Thyroid gland (tissue), 4 donors: Measurements from ENCODE around the gene ADAM33. TPM values are rescaled to one million over a fixed set of nuclear protein-coding genes. Genes with fewer than 3 reads are reported as not detected.

Source experiments
- DNase-seq, 2 donors: peaks; one replicate each; pipeline ENCODE4 v3.0.0-alpha.2; 2019
- H3K27ac ChIP-seq, 3 donors: fragments of 200-600 bp; sonication (generic); 1 replicate in 2 of 3; 2 replicates in 1 of 3; pipeline ENCODE4 v1.5.1; 2016 to 2019; ENCODE audit warnings: mild to moderate bottlenecking in 1 of 3, moderate library complexity in 1 of 3
- H3K27me3 ChIP-seq: fragments of 200-600 bp; sonication (generic); one replicate; pipeline ENCODE4 v1.5.1; 2019
- H3K36me3 ChIP-seq, 2 donors: fragments of 200-600 bp; sonication (generic); one replicate each; pipeline ENCODE4 v1.5.1; 2016 to 2019
- H3K4me1 ChIP-seq, 2 donors: fragments of 200-600 bp; sonication (generic); one replicate each; pipeline ENCODE4 v1.5.1; 2017 to 2019
- H3K4me3 ChIP-seq, 3 donors: fragments of 200-600 bp; sonication (generic); replicated peaks in 1 of 3; 1 replicate in 2 of 3; 2 replicates in 1 of 3; pipeline ENCODE4 v1.5.1; 2016; ENCODE audit warnings: mild to moderate bottlenecking in 1 of 3
- H3K9me3 ChIP-seq: fragments of 200-600 bp; sonication (generic); one replicate; pipeline ENCODE4 v1.5.1; 2017
- POLR2A ChIP-seq, 2 donors: fragments of 450-650 bp; IDR thresholded peaks; one replicate each; pipeline ENCODE4 v1.6.1; 2017; ENCODE audit warnings: antibody characterized with exemption in 2 of 2, mild to moderate bottlenecking in 2 of 2, moderate library complexity in 1 of 2
- WGBS, 2 donors: methylation state at CpG; one replicate each; pipeline ENCODE4 v1.1.5; 2017; 5-methylcytosine and 5-hydroxymethylcytosine counted together
- intact Hi-C: fragments of 100-400 bp; cut with DNase I; formaldehyde crosslinking; loops from one replicate; pipeline ENCODE4 v1.15.1; 2023
- total RNA-seq, 4 donors: library from RNA; depleted of rRNA; stranded (reverse); fragments of >200 nt; gene quantifications; one replicate each; pipeline ENCODE4 v1.2.3, GENCODE V29; 2016
- TF ChIP-seq, protein P1 (sequence below), 6 experiments: fragments of 200-600 bp in 3 of 6; fragments of 450-650 bp in 3 of 6; sonication (generic) in 3 of 6; IDR thresholded peaks; one replicate each; pipeline ENCODE4 v1.5.1; 2016 to 2019; ENCODE audit warnings: antibody characterized with exemption in 6 of 6, mild to moderate bottlenecking in 2 of 6, inconsistent platforms in 1 of 6, moderate library complexity in 1 of 6

ADAM33 gene
- total RNA-seq, 4 donors from 2014 or later, result 9.1 to 24.5 (median 12.6) TPM

GRCh38 chr20:3728876-3729275, 47.1 kb upstream of the ADAM33 start:
- Histone ChIP-seq H3K4me3 (no peak overlapping the region), H3K27me3 (no peaks in the 10 kb centered on the region), H3K9me3 (no peaks in the 10 kb centered on the region), H3K27ac (no peak overlapping the region), H3K36me3 (no peaks in the 10 kb centered on the region), H3K4me1 (peaks cover 4 to 22% of the 10 kb centered on the region in 2 donors)
- intact Hi-C loops, result no loop called here
- no peak for DNase-seq
- no CpG with 5 or more reads among the region's 3 CpGs for WGBS, 2 donors
- TF ChIP-seq, protein P1, sequence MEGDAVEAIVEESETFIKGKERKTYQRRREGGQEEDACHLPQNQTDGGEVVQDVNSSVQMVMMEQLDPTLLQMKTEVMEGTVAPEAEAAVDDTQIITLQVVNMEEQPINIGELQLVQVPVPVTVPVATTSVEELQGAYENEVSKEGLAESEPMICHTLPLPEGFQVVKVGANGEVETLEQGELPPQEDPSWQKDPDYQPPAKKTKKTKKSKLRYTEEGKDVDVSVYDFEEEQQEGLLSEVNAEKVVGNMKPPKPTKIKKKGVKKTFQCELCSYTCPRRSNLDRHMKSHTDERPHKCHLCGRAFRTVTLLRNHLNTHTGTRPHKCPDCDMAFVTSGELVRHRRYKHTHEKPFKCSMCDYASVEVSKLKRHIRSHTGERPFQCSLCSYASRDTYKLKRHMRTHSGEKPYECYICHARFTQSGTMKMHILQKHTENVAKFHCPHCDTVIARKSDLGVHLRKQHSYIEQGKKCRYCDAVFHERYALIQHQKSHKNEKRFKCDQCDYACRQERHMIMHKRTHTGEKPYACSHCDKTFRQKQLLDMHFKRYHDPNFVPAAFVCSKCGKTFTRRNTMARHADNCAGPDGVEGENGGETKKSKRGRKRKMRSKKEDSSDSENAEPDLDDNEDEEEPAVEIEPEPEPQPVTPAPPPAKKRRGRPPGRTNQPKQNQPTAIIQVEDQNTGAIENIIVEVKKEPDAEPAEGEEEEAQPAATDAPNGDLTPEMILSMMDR (IDR thresholded peaks at IDR 0.05), result no peak
- TF ChIP-seq POLR2A (IDR thresholded peaks at IDR 0.05), result no peak

DNA sequence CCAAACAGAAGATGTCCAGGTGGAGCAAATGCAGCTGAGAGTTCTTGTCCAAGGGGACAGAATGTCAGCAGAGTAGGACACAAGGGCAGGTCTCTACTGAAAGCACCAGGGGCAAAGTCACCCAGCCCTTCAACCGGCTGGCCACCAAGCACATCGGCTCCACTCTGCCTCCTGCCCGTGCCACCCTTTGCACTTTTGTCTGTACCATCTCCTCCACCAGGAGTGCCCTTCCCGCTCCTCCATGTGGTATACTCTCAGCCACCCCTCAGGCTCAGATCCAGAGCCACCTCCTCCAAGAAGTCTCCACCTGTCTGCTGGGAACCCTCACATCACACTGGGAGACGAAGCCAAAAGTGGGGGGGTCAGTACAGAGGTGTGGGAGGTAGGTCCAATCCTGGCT, 46.5 kb upstream of the ADAM33 start:
- Histone ChIP-seq H3K27ac (no peak overlapping the region), H3K27me3 (no peaks in the 10 kb centered on the region), H3K4me3 (no peak overlapping the region), H3K4me1 (peaks cover 0 to 18% of the 10 kb centered on the region in 2 donors), H3K9me3 (no peaks in the 10 kb centered on the region), H3K36me3 (no peaks in the 10 kb centered on the region)
- intact Hi-C loops, result no loop called here
- 94 to 95% methylated on average over 5 of the region's 5 CpGs for WGBS, 2 donors
- TF ChIP-seq POLR2A (IDR thresholded peaks at IDR 0.05), result no peak
- TF ChIP-seq, protein P1 (IDR thresholded peaks at IDR 0.05), result no peak
- DNase-seq, result no peak

GRCh38 chr20:3727401-3728021, 45.7 kb upstream of the ADAM33 start:
- H3K27ac ChIP-seq, result no peak overlapping the region
- H3K4me3 ChIP-seq, result no peak overlapping the region
- no peak for TF ChIP-seq POLR2A (IDR thresholded peaks at IDR 0.05)
- TF ChIP-seq, protein P1 (IDR thresholded peaks at IDR 0.05), result no peak
- no peak for DNase-seq
- WGBS, 2 donors, result 45 to 61% methylated on average over 11 of the region's 11 CpGs
- intact Hi-C loops, result no loop called here
- no peaks in the 10 kb centered on the region for H3K36me3 ChIP-seq
- H3K9me3 ChIP-seq, result no peaks in the 10 kb centered on the region
- no peaks in the 10 kb centered on the region for H3K27me3 ChIP-seq
- H3K4me1 ChIP-seq, result peaks cover 0 to 18% of the 10 kb centered on the region in 2 donors

DNA sequence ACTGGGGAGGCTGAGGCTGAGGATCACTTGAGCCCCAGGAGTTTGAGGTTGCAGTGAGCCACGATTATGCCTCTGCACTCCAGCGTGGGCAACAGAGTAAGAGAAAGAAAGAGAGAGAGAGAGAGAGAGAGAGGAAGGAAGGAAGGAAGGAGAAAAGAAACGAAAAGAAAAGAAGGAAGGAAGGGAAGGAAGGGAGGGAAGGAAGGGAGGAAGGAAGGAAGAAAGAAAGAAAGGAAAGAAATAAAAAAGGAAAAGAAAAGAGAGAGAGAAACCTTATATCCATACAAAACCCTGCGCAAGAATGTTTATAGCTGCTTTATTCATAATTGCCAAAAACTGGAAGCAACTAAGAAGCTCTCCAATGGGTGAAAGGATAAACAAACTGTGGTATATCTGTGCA, 42.5 kb upstream of the ADAM33 start:
- Histone ChIP-seq H3K36me3 (no peaks in the 10 kb centered on the region), H3K9me3 (no peaks in the 10 kb centered on the region), H3K27ac (no peak overlapping the region), H3K27me3 (no peaks in the 10 kb centered on the region), H3K4me3 (no peak overlapping the region), H3K4me1 (peaks cover 0 to 8% of the 10 kb centered on the region in 2 donors)
- intact Hi-C loops, result no loop called here
- DNase-seq, result no peak
- WGBS, 2 donors, result 75 to 77% methylated on average over 4 of the region's 4 CpGs
- TF ChIP-seq, protein P1 (IDR thresholded peaks at IDR 0.05), result no peak
- no peak for TF ChIP-seq POLR2A (IDR thresholded peaks at IDR 0.05)

- Histone ChIP-seq H3K4me1 (peaks cover 0 to under 1% of the 10 kb centered on the region in 2 donors), H3K27ac (no peak overlapping the region), H3K4me3 (no peak overlapping the region), H3K9me3 (no peaks in the 10 kb centered on the region), H3K36me3 (no peaks in the 10 kb centered on the region), H3K27me3 (no peaks in the 10 kb centered on the region)
- no peak for TF ChIP-seq POLR2A (IDR thresholded peaks at IDR 0.05)
- TF ChIP-seq, protein P1 (IDR thresholded peaks at IDR 0.05), result no peak
- WGBS, 2 donors, result 78 to 83% methylated on average over 8 of the region's 8 CpGs
- intact Hi-C loops, result no loop called here
- no peak for DNase-seq
Observed at GRCh38 chr20:3723284-3723683, 41.5 kb upstream of the ADAM33 start.
